VCaP (cell line): ENCODE measurements around the gene CCR5AS.
"Not testable (repeated sequence)": the region's sequence is repeated elsewhere in the genome, so short reads cannot be mapped to it uniquely, and the experiment has no call there.

Experiments
- H3K27ac ChIP-seq: fragments of 450-650 bp; 2 replicates; pipeline ENCODE4 v1.5.1; 2017
- TF ChIP-seq, protein P1 (sequence below): fragments of 450-650 bp; conservative IDR thresholded peaks from 2 replicates; pipeline ENCODE4 v1.5.1; 2017; ENCODE audit warnings: mild to moderate bottlenecking, moderate library complexity

Gene CCR5AS

DNA sequence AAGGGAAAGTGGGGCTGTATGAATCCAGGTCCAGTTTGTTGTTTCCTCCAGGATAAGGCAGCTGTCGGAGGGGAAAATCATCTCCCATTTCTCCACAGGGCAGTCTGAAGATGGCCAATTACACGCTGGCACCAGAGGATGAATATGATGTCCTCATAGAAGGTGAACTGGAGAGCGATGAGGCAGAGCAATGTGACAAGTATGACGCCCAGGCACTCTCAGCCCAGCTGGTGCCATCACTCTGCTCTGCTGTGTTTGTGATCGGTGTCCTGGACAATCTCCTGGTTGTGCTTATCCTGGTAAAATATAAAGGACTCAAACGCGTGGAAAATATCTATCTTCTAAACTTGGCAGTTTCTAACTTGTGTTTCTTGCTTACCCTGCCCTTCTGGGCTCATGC is 1.1 kb upstream of the CCR5AS start:
- TF ChIP-seq, protein P1, sequence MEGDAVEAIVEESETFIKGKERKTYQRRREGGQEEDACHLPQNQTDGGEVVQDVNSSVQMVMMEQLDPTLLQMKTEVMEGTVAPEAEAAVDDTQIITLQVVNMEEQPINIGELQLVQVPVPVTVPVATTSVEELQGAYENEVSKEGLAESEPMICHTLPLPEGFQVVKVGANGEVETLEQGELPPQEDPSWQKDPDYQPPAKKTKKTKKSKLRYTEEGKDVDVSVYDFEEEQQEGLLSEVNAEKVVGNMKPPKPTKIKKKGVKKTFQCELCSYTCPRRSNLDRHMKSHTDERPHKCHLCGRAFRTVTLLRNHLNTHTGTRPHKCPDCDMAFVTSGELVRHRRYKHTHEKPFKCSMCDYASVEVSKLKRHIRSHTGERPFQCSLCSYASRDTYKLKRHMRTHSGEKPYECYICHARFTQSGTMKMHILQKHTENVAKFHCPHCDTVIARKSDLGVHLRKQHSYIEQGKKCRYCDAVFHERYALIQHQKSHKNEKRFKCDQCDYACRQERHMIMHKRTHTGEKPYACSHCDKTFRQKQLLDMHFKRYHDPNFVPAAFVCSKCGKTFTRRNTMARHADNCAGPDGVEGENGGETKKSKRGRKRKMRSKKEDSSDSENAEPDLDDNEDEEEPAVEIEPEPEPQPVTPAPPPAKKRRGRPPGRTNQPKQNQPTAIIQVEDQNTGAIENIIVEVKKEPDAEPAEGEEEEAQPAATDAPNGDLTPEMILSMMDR, result no peak
- H3K27ac ChIP-seq, result peak overlapping the region; percentile 8; the same call in 1 of the 2 replicates

DNA sequence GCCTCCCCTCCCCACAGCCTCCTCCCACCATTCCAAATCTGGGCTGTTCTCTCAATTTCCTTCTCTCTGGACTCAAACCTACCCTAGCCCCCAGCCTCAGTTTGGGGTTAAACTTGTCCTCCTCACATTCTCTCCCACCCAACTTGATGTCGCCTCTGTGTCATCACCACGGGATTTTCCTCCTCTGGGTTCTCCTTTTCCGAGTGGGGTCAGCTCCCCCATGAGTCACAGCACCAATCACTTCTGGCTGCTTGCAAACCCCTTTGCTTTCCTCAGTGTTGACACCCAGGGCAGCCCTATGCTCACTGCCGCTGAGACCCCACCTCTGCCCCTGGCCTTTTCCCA is 451 bp downstream of the CCR5AS start:
- TF ChIP-seq, protein P1, result no peak
- H3K27ac ChIP-seq, result peak overlapping the region; percentile 84

DNA sequence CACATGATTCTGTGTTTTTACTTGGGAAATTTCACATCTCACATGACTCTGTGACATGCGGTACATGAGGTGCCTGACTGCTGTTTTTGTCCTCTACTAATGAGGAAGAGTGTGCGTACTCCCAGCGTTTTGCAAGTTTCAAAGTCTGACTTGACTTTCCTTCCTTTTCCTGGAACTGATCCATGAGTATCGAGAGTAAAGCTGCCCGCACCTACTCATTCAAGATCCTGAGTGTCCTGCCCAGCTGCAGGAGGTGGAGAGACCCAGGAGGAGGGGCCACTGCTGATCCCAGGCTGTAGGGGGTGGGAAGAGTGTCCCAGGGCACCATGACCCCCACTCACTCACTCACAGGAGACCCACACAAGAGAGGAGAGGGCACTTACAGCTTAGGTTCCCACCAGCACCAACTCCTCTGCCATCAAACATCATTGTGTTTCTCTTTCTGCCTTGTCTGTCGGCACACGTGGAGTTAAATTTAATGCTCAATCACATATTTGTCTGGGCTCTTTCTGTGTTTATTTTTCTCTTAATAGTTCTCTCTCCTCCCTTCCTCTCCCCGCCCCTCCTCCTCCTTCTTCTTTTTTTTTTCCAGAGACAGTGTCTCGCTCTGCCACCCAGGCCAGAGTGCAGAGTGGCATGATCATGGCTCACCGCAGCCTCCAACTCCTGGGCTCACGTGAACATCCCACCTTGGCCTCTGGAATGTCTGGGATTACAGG is 1.4 kb downstream of the CCR5AS start:
- peak overlapping the region; percentile 84 for H3K27ac ChIP-seq
- TF ChIP-seq, protein P1, result no peak

DNA sequence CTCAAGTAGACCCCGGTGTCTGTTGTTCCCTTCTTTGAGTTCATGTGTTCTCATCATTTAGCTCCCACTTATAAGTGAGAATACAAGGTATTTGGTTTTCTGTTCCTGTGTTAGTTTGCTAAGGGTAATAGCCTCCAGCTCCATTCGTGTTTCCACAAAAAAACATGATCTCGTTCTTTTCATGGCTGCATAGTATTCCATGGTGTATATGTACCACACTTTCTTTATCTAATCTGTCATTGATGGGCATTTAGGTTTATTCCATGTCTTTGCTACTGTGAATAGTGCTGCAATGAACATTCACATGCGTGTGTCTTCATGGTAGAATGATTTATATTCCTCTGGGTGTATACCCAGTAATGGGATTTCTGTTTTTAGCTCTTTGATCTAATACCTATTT is 4.0 kb downstream of the CCR5AS start:
- not testable (repeated sequence) for H3K27ac ChIP-seq

DNA sequence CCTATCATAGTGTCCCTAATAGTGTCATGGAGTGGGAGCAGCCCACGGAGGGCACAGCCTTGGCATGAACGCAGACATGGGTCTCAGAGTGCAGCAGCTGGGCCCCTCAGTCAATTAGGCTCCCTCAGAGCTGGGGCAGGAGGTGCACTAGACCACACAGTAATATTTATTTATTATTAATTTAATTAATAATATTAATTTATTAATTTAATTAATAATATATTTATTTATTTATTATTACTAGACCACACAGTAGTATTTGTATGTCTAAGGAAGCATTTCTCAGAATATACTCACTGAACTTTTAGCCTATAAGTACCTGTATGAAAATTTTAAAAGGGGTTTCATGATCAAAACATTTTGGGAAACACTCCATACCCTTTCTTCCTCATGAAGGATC is 5.3 kb downstream of the CCR5AS start:
- no peak overlapping the region for H3K27ac ChIP-seq
- TF ChIP-seq, protein P1, result no peak

DNA sequence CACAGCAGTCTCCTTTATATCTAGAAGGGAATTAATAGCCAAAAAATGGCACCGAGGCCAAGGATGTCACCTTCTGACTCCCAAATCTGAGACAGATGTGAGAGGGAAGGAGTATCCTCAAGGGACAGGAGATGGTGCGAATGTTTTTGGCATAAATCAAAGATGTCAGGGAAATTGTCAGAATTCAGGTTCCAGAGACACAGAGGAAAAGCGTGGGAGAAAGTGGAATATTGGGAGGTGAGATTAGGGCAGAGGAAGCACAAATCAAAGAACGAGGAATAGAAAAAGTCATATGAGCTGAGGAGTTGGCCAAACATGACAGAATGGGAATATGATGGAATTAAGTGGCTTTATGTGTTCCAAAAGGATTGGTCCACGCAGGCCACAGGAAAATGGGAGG is 6.0 kb downstream of the CCR5AS start:
- no peak overlapping the region for H3K27ac ChIP-seq

DNA sequence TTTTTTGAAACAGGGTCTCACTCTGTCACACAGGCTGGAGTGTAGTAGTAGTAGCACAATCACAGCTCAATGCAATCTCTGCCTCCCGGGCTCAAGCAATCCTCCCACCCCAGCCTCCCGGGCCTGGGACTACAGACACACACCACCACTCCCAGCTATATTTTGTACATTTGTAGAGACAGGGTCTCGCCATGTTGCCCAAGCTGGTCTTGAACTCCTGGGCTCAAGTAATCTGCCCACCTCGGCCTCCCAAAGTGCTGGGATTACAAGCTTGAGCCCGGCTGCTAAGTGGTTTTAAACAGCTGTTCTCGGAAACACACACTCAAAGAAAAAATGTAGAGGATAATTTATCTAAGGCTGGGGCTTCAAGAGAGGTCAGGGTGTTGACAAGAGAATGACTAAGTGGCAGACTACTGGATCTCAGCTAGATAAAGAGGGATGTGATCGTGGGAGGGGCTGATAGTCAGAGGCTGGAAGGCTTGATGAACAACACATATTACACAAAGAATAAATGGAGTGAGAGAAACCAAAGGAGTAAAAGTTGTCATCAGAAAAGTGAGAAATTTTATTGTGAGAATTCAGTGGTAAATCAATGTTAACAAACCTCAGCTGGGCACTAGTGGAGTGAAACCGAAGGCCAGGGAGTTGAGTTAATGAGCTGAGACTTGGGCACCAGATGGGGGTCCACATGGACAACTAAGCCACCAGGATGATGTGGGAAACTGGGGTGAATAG is 6.7 kb downstream of the CCR5AS start:
- no peak overlapping the region for H3K27ac ChIP-seq
- TF ChIP-seq, protein P1, result no peak

More for the DNA sequence above, 6.0 kb downstream of the CCR5AS start:
- TF ChIP-seq, protein P1, result no peak

DNA sequence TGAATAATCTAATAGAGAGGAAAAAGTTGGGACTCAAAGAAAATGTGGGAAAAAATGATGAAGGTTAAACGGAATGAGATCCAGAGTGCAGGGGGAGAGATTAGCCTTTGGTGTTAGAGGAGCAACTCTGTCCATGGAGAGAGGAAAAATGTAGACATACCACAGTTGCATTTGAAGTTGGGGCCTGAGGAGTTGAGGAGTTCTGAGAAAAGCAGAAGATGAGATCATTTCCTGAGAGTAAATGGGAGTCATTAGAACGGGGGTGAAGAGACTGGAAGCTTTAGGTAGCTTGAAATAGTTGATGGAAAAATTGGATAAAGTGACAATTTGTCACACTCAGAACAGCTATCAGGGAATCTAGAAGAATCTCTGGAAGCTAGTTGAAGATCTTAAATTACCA is 7.3 kb downstream of the CCR5AS start:
- no peak overlapping the region for H3K27ac ChIP-seq
- TF ChIP-seq, protein P1, result no peak
